ENCODE measurements around the gene RAP2B.
"Not testable (repeated sequence)": the region's sequence is repeated elsewhere in the genome, so short reads cannot be mapped to it uniquely, and the experiment has no call there.

RAP2B gene

DNA sequence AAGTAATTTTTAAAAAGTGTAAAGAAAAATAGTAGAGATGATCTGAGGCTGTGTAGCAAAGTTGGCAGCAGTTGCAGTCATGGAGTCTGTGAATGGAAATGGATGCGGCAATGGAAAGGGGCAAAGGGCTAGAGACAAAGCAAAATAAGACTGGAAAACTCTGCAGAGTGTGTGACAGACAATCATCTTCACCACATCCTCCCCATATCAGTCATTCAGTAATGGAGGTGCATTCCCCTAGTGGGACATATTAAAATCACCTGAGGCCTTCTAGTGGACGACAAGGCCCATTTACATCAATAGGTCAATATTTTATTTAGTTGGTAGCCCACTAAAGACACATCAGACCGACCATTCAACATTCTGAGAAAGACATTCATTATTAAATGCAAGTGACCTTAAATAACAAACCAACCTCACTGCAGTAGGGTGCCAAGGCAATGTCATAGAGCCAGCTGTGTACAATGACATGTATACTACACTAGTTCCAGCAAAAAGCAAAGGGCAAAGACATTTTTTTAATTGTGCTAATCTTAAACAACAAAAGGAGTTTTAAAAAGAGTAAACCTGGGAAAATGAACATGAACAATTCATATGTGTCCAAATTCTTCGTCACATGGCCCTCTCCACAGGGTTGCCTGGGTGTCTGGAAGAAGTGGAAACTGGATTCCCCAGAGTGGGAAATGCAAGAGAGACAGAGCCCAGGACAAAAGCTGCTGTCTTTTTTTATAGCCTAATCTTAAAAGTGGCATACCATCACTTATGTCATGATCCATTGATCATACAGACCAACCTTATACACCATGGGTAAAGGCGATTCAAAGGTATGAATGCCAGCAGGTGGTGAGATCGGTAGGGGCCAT is 15.6 kb upstream of the RAP2B start:
- no peak overlapping the region for H3K4me3 ChIP-seq (ENCODE audit: low read length)
- no peak for TF ChIP-seq ZNF274 (IDR thresholded peaks at IDR 0.05; ENCODE audit: low read depth, low read length)

DNA sequence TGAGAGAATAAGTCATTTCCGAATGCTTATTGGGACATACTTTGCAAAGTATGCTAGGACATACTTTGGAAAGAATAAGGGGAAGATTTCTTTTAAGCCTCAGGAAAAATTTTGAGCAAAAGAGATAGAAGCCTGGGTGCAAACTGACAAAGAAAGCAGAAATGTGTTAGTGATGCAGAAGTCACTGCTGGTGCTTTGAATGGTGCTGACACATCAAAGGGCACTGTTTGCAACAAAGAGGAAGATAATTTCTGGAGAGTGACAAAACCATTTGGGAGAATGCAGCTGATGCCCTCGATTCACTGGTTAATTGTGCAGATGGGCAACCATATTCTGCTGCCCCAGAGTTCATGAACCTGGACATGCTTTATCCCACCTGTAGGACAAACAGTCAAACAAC is 11.0 kb upstream of the RAP2B start:
- TF ChIP-seq ZNF274 (IDR thresholded peaks at IDR 0.05; ENCODE audit: low read depth, low read length), result no peak
- no peak overlapping the region for H3K4me3 ChIP-seq (ENCODE audit: low read length)

DNA sequence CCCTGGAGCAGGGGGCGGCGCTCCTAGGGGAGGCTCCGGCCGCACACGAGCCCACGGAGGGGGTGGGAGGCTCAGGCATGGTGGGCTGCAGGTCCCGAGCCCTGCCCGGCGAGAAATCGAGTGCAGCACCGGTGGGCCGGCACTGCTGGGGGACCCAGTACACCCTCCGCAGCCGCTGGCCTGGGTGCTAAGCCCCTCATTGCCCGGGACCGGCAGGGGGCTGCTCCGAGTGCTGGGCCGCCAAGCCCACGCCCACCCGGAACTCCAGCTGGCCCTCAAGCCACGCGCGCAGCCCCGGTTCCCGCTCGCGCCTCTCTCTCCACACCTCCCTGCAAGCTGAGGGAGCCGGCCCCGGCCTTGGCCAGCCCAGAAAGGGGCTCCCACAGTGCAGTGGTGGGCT is 6.2 kb upstream of the RAP2B start:
- not testable (repeated sequence) for H3K4me3 ChIP-seq (ENCODE audit: low read length)

DNA sequence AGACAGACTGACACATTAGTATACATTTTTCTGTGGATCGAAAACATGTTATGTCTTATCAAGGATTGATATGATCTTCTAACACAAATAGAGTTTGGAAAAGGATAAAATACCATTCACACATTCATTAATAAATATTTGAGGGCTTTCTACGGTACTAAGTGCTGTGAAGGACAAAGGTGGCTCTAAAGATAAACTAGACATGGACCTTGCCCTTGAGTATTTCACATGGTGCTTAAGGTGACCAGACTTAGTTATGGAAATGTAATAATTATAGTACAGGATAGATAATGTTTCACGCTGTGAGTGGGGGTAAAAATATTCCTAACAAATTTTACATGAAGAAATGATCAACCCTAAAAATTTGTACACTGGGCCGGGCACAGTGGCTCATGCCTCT is 3.8 kb upstream of the RAP2B start:
- TF ChIP-seq ZNF274 (IDR thresholded peaks at IDR 0.05; ENCODE audit: low read depth, low read length), result no peak
- no peak overlapping the region for H3K4me3 ChIP-seq (ENCODE audit: low read length)

DNA sequence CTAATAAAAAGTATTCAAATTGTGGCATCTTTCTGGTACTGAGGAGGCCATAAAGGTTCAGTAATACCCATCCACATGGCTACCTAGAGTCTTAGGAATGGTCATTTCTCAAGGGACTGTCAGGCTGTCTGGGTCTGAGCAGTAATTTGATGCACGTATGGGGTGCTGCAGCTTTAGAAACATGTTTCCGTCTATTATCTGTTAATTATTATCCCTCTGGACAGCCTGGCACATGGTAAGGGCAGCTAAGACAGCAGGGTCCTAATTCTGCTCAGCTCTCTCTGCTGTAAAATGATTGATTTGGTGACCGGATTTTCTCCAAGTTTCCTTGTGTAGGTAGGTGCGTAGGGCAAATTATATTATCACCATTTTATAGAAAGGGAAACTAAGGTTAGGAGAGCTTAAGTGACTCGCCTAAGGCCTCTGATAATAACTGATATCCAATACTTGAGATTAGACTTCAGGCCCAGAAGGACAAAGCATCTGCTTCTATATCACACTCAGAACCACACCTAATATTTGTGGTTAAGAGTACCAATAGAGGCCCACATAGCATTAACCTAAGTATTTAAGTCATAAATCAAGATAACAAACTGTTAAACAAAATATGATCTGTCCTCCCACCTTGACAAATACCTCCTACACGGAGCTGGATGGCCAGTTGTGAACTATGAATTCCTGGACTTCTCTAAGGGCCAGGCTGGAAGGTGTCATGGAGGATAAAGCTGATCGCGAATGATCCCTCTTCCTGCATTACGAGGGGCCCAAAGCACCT is 2.9 kb upstream of the RAP2B start:
- H3K4me3 ChIP-seq (ENCODE audit: low read length), result no peak overlapping the region
- TF ChIP-seq ZNF274 (IDR thresholded peaks at IDR 0.05; ENCODE audit: low read depth, low read length), result no peak

DNA sequence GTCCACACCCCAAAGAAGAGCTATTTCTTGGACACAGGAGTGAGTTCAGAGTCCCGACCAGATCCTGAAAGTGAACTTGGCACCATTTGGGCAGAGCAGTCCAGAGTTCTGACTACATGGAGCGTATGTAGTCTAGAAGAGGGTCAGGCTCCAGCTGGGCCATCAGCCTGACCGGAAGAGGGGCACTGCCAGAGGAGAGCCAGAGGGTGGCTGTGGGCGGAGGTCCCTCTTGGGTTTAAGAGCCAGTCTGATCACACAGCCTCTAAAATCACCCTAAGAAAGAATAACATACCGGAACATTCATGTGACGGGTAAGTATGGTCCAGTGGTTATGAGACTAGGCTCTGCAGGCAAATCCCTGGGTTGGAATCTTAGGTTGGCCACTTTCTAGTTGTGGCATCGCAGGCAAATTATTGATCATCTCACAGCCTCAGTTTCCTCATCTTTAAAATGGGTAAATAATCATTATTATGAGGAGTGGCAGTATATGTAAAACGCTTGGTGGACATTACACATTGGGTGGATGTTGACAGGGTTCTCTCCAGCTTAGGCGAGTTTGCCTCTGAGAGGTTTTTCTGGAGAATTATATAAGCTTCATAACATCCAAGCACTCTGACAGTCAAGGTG is 2.1 kb upstream of the RAP2B start:
- H3K4me3 ChIP-seq (ENCODE audit: low read length), result peak overlapping the region; percentile 72; the same call in 1 of the 2 replicates
- no peak for TF ChIP-seq ZNF274 (IDR thresholded peaks at IDR 0.05; ENCODE audit: low read depth, low read length)

DNA sequence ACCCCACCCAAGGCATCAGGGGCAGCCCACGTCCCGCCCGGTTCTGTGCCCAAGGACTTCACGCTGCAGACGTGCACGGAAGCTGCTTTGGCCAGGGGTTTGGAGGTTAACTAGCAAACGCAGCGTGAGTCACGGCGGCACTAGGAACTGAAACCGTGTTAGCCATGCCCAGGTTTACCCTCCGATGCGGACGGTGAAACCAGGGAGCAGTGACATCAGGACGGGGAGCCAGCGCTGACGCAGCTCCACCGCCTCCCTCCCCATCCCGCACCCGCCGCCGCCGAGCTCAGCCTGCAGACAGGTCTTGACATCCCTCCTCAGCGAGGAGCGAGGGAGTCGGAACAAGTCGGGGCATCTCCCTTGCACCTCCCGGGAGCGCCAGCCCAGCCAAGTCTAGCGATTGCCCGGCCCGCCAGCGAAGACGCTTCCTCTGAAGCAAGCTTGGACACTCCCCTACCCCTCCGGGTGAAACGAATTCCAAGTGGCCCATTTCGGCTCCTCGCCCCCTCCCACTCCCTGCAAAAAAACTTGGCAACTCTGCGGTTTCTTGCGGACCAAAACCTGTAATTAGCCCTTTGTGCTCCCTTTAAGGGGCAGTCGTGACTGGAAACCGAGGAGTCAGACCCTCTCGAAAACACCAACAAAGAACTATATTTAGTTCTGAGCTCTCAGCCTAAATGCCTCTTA is 1.4 kb upstream of the RAP2B start:
- peak overlapping the region; percentile 72; the same call in 1 of the 2 replicates for H3K4me3 ChIP-seq (ENCODE audit: low read length)
- TF ChIP-seq ZNF274 (IDR thresholded peaks at IDR 0.05; ENCODE audit: low read depth, low read length), result no peak

DNA sequence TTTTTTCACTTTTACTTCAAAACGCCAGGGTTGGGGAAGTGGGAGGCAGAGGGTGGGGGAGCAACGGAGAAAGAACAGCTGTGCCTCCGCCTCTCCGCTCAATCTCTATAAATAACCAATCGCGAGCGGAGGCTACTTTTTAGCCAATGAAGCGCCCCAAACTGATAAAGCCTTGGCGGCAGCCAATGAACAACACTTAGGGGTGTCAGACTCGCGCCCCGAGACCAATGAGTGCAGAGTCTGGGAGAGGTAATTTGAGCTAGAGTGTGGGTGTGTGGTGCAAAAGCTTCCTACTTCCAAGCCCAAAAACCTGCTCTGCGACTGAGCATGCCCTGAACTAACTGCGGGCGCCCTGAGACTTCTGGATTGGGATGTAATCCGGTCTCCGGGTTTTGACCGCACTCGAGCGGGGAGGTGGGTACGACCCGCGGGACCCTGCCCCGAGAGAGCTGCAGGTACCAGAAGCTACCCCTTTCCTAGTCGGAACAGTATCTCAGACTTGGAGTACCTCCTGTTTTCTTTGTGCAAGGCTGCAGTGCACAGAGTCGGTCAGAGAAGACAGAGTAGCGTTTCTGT is 800 bp upstream of the RAP2B start:
- peak overlapping the region; percentile 75 for H3K4me3 ChIP-seq (ENCODE audit: low read length)
- TF ChIP-seq ZNF274 (IDR thresholded peaks at IDR 0.05; ENCODE audit: low read depth, low read length), result no peak

DNA sequence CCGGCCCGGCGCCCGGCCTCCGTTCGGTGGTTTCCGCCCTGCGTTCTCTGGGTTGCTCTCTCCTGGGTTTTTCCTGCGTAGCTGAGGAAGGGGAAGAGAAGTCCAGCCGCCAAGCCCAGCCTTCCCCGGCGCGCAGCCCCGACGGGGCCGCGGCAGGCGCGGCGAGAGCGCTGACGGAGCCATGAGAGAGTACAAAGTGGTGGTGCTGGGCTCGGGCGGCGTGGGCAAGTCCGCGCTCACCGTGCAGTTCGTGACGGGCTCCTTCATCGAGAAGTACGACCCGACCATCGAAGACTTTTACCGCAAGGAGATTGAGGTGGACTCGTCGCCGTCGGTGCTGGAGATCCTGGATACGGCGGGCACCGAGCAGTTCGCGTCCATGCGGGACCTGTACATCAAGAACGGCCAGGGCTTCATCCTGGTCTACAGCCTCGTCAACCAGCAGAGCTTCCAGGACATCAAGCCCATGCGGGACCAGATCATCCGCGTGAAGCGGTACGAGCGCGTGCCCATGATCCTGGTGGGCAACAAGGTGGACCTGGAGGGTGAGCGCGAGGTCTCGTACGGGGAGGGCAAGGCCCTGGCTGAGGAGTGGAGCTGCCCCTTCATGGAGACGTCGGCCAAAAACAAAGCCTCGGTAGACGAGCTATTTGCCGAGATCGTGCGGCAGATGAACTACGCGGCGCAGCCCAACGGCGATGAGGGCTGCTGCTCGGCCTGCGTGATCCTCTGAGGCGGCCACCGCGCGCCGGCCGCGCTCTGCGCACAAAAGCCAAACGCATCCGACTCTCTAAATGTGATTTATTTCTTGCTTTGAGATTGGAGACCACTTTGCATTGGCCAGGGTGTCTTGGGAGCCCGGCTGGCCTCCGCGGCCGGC is 727 bp downstream of the RAP2B start:
- peak overlapping the region; percentile 80 for H3K4me3 ChIP-seq (ENCODE audit: low read length)
- no peak for TF ChIP-seq ZNF274 (IDR thresholded peaks at IDR 0.05; ENCODE audit: low read depth, low read length)

DNA sequence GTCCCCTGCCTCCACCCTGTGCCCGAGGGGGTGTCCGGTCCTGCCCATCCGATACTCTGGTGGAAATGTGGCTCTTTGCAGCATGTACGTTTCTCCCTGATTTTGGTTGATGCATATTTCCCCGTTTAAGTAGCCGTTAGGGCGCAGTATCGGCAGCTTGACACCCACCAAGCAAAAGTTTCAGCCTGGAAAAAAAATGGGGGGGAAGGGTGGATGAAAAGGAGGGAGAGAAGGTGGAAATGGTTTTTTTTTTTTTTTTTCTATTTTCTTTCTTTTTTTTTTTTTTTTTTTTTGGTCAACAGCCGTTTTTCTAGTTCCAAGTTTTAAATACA is 1.3 kb downstream of the RAP2B start:
- TF ChIP-seq ZNF274 (IDR thresholded peaks at IDR 0.05; ENCODE audit: low read depth, low read length), result no peak
- H3K4me3 ChIP-seq (ENCODE audit: low read length), result peak overlapping the region; percentile 80

DNA sequence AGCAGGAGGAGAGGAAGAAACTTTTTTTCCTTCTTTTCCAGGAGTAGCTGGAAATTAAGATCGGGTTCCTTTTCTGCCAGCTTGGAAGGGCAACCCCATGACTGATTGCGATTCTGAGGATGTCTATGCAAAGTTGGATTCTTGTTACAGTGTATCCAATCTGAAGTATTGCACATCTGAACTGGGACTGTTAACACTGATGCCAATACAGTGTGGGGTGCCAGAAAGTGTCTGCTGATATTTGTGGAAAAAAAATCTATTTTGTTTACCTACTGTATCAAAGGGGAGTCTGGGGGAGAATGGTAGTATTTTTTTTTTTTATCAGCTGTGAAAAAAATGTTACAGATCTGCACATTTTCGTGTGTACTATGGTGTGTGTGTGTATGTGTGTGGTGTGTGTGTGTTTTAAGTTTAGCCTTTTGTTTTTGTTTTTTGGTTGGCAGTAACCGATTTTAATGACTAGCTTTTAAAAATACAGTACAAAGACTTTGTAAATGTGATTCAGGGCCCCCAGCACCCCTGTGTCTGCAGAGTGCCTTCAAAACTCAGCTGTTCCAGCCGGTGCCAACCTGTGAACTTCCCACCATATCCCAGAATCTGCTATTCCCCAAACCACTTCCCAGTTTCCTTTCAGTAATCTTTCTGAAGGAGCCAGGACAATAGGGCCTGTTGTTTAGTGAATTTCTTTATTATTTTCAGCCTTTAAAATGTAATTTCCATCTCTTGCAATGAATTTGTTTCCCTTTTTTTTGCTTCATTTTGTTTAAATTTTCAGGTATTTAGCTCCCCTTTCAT is 1.9 kb downstream of the RAP2B start:
- peak overlapping the region; percentile 80 for H3K4me3 ChIP-seq (ENCODE audit: low read length)
- TF ChIP-seq ZNF274 (IDR thresholded peaks at IDR 0.05; ENCODE audit: low read depth, low read length), result no peak

DNA sequence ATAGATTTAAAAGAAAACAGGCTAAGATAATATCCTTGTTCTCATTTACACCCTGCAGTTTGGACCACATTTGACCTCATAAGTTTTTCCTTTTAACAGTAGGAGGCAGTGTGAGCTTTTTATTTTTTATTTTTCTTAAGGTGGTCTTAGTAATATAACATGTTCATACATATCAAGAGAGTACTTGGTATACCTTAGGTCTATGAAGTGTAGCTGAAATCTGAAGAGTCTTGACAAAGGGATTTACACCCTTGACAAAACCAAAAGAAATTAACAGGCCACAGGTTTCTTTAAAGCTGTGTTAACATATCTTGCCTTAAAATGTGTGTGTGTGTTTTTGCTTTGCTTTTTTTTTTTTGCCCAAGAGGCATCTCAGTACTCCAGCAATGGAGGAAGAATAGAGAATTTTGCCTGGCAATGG is 3.2 kb downstream of the RAP2B start:
- H3K4me3 ChIP-seq (ENCODE audit: low read length), result no peak overlapping the region
- TF ChIP-seq ZNF274 (IDR thresholded peaks at IDR 0.05; ENCODE audit: low read depth, low read length), result no peak
